Measurements from ENCODE around the gene TOMM70.
"Not testable (repeated sequence)": the region's sequence is repeated elsewhere in the genome, so short reads cannot be mapped to it uniquely, and the experiment has no call there.

Gene TOMM70

GRCh38 chr3:100334488-100335351 is 66.2 kb downstream of the TOMM70 start, which contains the start of gene NIT2:
TSS of gene NIT2 (plus strand) at chr3:100334757. CDS start at chr3:100334792, 35 bp downstream.
- peak within 1 kb of the TSS; percentile 62 for H3K4me3 ChIP-seq (ENCODE audit: low read depth, low read length)
- TF ChIP-seq CTCF (IDR thresholded peaks at IDR 0.05; ENCODE audit: borderline replicate concordance, insufficient read depth, low read depth, low read length), result no peak

GRCh38 chr3:100333970-100334487 is 66.9 kb downstream of the TOMM70 start:
- TF ChIP-seq CTCF (IDR thresholded peaks at IDR 0.05; ENCODE audit: borderline replicate concordance, insufficient read depth, low read depth, low read length), result no peak
- peak overlapping the region; percentile 62 for H3K4me3 ChIP-seq (ENCODE audit: low read depth, low read length)

GRCh38 chr3:100333051-100333450 is 67.8 kb downstream of the TOMM70 start:
- no peak overlapping the region for H3K4me3 ChIP-seq (ENCODE audit: low read depth, low read length)
- TF ChIP-seq CTCF (IDR thresholded peaks at IDR 0.05; ENCODE audit: borderline replicate concordance, insufficient read depth, low read depth, low read length), result no peak

DNA sequence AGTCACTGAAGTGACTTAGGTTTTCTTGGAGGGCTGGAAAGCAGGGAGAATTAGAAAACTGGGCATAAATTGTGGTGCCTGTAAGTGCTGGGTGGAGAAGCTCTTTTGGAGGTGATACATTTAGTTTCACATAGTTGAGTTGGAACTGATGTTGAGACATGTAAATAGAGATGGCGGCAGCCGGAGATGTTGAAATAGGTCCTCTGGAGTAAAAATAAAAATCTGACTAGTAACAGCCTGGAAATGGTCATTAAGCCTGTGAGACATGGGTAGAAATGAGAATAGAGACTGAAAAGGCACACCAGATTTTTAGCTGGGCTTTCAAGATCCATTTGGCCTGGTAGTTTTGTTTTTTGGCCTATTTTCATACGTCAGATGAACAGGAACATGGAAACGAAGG is 69.2 kb downstream of the TOMM70 start:
- H3K4me3 ChIP-seq (ENCODE audit: low read depth, low read length), result no peak overlapping the region
- no peak for TF ChIP-seq CTCF (IDR thresholded peaks at IDR 0.05; ENCODE audit: borderline replicate concordance, insufficient read depth, low read depth, low read length)

- TF ChIP-seq CTCF (IDR thresholded peaks at IDR 0.05; ENCODE audit: borderline replicate concordance, insufficient read depth, low read depth, low read length), result no peak
- no peak overlapping the region for H3K4me3 ChIP-seq (ENCODE audit: low read depth, low read length)
These were observed 70.2 kb downstream of the TOMM70 start for GRCh38 chr3:100330651-100331050.

GRCh38 chr3:100329800-100330489 is 70.9 kb downstream of the TOMM70 start:
- TF ChIP-seq CTCF (IDR thresholded peaks at IDR 0.05; ENCODE audit: borderline replicate concordance, insufficient read depth, low read depth, low read length), result no peak
- H3K4me3 ChIP-seq (ENCODE audit: low read depth, low read length), result no peak overlapping the region

DNA sequence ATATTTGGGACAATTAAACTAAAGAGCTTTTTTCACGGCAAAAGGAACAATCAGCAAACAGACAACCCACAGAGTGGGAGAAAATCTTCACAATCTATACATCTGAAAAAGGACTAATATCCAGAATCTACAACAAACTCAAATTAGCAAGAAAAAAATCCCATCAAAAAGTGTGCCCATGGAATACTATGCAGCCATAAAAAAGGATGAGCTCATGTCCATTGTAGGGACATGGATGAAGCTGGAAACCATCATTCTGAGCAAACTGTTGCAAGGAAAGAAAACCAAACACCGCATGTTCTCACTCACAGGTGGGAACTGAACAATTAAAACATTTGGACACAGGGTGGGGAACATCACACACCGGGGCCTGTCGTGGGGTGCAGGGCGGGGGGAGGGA is 73.5 kb downstream of the TOMM70 start:
- not testable (repeated sequence) for H3K4me3 ChIP-seq (ENCODE audit: low read depth, low read length)

Data from GM12875 (cell line).